ENCODE results near the gene CRAMP1. TPM values are rescaled to one million over a fixed set of nuclear protein-coding genes. Genes with fewer than 3 reads are reported as not detected.

Gene CRAMP1
- total RNA-seq, 1 experiment from 2014 or later = 29.7 TPM

GRCh38 chr16:1706386-1707192, 94.4 kb downstream of the CRAMP1 start:
- H3K9me3 Mint-ChIP-seq (ENCODE audit: low read depth, unreplicated experiment) = no peaks in the 10 kb centered on the region
- intact Hi-C loops (cut with micrococcal nuclease; ENCODE audit: unreplicated experiment) = no loop called here
- no peak for TF ChIP-seq CTCF (IDR thresholded peaks at IDR 0.05; ENCODE audit: unreplicated experiment)
- CTCF ChIA-PET = interaction anchor here (0.6 to 2.2 kb wide), 13 partner anchors 9 to 1031 kb away, joined by 3 to 20 read pairs (median 4); partner anchors contain the start of genes CRAMP1, FAHD1, IFT140 and JPT2
- H3K4me3 Mint-ChIP-seq (ENCODE audit: low read depth, unreplicated experiment) = peak overlapping the region; percentile 90
- H3K27ac Mint-ChIP-seq (ENCODE audit: unreplicated experiment) = peak overlapping the region; percentile 97
- H3K4me1 Mint-ChIP-seq (ENCODE audit: low read depth, unreplicated experiment) = peaks cover 10% of the 10 kb centered on the region
- H3K36me3 Mint-ChIP-seq (ENCODE audit: insufficient read depth, unreplicated experiment) = peaks cover 68% of the 10 kb centered on the region
- no peaks in the 10 kb centered on the region for H3K27me3 Mint-ChIP-seq (ENCODE audit: unreplicated experiment)
- BruUV-seq (replicated peaks) = no TSS peak
- DNase-seq = no peak

- CTCF ChIA-PET = interaction anchor here (0.6 to 1.7 kb wide), 4 partner anchors 8 to 493 kb away, joined by 3 to 15 read pairs (median 3); no protein-coding TSS in a partner anchor
- intact Hi-C loops (cut with micrococcal nuclease; ENCODE audit: unreplicated experiment) = no loop called here
These were observed 95.1 kb downstream of the CRAMP1 start for GRCh38 chr16:1707193-1707790.

GRCh38 chr16:1708083-1708767, 96.1 kb downstream of the CRAMP1 start:
- BruUV-seq (replicated peaks) = TSS peak; percentile 27
- Mint-ChIP-seq H3K9me3 (ENCODE audit: low read depth, unreplicated experiment) (no peaks in the 10 kb centered on the region), H3K27me3 (ENCODE audit: unreplicated experiment) (no peaks in the 10 kb centered on the region), H3K27ac (ENCODE audit: unreplicated experiment) (no peak overlapping the region), H3K36me3 (ENCODE audit: insufficient read depth, unreplicated experiment) (peaks cover 61% of the 10 kb centered on the region), H3K4me1 (ENCODE audit: low read depth, unreplicated experiment) (peaks cover 10% of the 10 kb centered on the region), H3K4me3 (ENCODE audit: low read depth, unreplicated experiment) (no peak overlapping the region)
- no peak for DNase-seq
- CTCF ChIA-PET = no interaction called here
- intact Hi-C loops (cut with micrococcal nuclease; ENCODE audit: unreplicated experiment) = no loop called here
- TF ChIP-seq CTCF (IDR thresholded peaks at IDR 0.05; ENCODE audit: unreplicated experiment) = no peak

More at GRCh38 chr16:1707193-1707790, 95.1 kb downstream of the CRAMP1 start:
- no TSS peak for BruUV-seq (replicated peaks)
- no peak for TF ChIP-seq CTCF (IDR thresholded peaks at IDR 0.05; ENCODE audit: unreplicated experiment)
- DNase-seq = no peak
- H3K9me3 Mint-ChIP-seq (ENCODE audit: low read depth, unreplicated experiment) = no peaks in the 10 kb centered on the region
- peak overlapping the region; percentile 90 for H3K4me3 Mint-ChIP-seq (ENCODE audit: low read depth, unreplicated experiment)
- peak overlapping the region; percentile 56 for H3K27ac Mint-ChIP-seq (ENCODE audit: unreplicated experiment)
- H3K36me3 Mint-ChIP-seq (ENCODE audit: insufficient read depth, unreplicated experiment) = peaks cover 67% of the 10 kb centered on the region
- no peaks in the 10 kb centered on the region for H3K27me3 Mint-ChIP-seq (ENCODE audit: unreplicated experiment)
- peaks cover 10% of the 10 kb centered on the region for H3K4me1 Mint-ChIP-seq (ENCODE audit: low read depth, unreplicated experiment)

- no peaks in the 10 kb centered on the region for H3K27me3 Mint-ChIP-seq (ENCODE audit: unreplicated experiment)
- peaks cover 56% of the 10 kb centered on the region for H3K36me3 Mint-ChIP-seq (ENCODE audit: insufficient read depth, unreplicated experiment)
- intact Hi-C loops (cut with micrococcal nuclease; ENCODE audit: unreplicated experiment) = no loop called here
- no peak overlapping the region for H3K27ac Mint-ChIP-seq (ENCODE audit: unreplicated experiment)
- CTCF ChIA-PET = no interaction called here
- no peak for TF ChIP-seq CTCF (IDR thresholded peaks at IDR 0.05; ENCODE audit: unreplicated experiment)
- peaks cover 6% of the 10 kb centered on the region for H3K4me1 Mint-ChIP-seq (ENCODE audit: low read depth, unreplicated experiment)
- DNase-seq = no peak
- no peaks in the 10 kb centered on the region for H3K9me3 Mint-ChIP-seq (ENCODE audit: low read depth, unreplicated experiment)
- H3K4me3 Mint-ChIP-seq (ENCODE audit: low read depth, unreplicated experiment) = no peak overlapping the region
- BruUV-seq (replicated peaks) = no TSS peak
These were observed 96.6 kb downstream of the CRAMP1 start for GRCh38 chr16:1708768-1709180.
